Liver (tissue), 9 donors: ENCODE results near the gene ETFDH. TPM values are rescaled to one million over a fixed set of nuclear protein-coding genes. Genes with fewer than 3 reads are reported as not detected.

Experiments
- DNase-seq: peaks from one replicate; pipeline ENCODE4 v3.0.0-alpha.2; 2017; ENCODE audit warnings: low spot score
- H3K27ac ChIP-seq, 2 donors: one replicate each; pipeline ENCODE4 v1.7.0; 2013; ENCODE audit warnings: inconsistent platforms in 2 of 2, low read length in 2 of 2, control low read depth in 1 of 2, low read depth in 1 of 2, mild to moderate bottlenecking in 1 of 2
- H3K27me3 ChIP-seq, 4 donors: one replicate each; pipeline versions ENCODE4 v1.6.1 to v1.7.0; 2013; ENCODE audit warnings: low read length in 3 of 4, inconsistent platforms in 1 of 4, mild to moderate bottlenecking in 1 of 4, moderate library complexity in 1 of 4; ENCODE audit not compliant: control insufficient read depth in 4 of 4, insufficient read depth in 4 of 4
- H3K36me3 ChIP-seq, 4 donors: one replicate each; pipeline versions ENCODE4 v1.6.1 to v1.7.0; 2013; ENCODE audit warnings: low read length in 3 of 4, mild to moderate bottlenecking in 3 of 4, low read depth in 1 of 4, moderate library complexity in 1 of 4; ENCODE audit not compliant: control insufficient read depth in 4 of 4, insufficient read depth in 3 of 4
- H3K4me1 ChIP-seq, 4 donors: one replicate each; pipeline versions ENCODE4 v1.6.1 to v1.7.0; 2013; ENCODE audit warnings: low read length in 3 of 4, mild to moderate bottlenecking in 3 of 4, moderate library complexity in 1 of 4; ENCODE audit not compliant: control insufficient read depth in 4 of 4, insufficient read depth in 4 of 4
- H3K4me3 ChIP-seq, 3 donors: one replicate each; pipeline versions ENCODE4 v1.6.1 to v1.7.0; 2013; ENCODE audit warnings: low read length in 3 of 3, control low read depth in 1 of 3, low read depth in 1 of 3, mild to moderate bottlenecking in 1 of 3
- H3K9ac ChIP-seq, 2 donors: one replicate each; pipeline ENCODE4 v1.7.0; 2013; ENCODE audit warnings: low read length in 2 of 2, mild to moderate bottlenecking in 2 of 2, moderate library complexity in 2 of 2, control low read depth in 1 of 2, low read depth in 1 of 2
- H3K9me3 ChIP-seq, 4 donors: one replicate each; pipeline versions ENCODE4 v1.6.1 to v1.7.0; 2013; ENCODE audit warnings: low read length in 3 of 4; ENCODE audit not compliant: control insufficient read depth in 4 of 4
- EGR1 ChIP-seq, 2 donors: IDR thresholded peaks; 2 replicates each; pipeline ENCODE4 v1.6.1; 2016 to 2018; ENCODE audit warnings: antibody characterized with exemption in 2 of 2, low read depth in 2 of 2
- FOXA1 ChIP-seq: IDR thresholded peaks from 2 replicates; pipeline ENCODE4 v1.6.1; 2016; ENCODE audit warnings: antibody characterized with exemption
- FOXA2 ChIP-seq: IDR thresholded peaks from 2 replicates; pipeline ENCODE4 v1.6.1; 2016; ENCODE audit warnings: antibody characterized with exemption
- GABPA ChIP-seq, 2 donors: IDR thresholded peaks in 1 of 2; conservative IDR thresholded peaks in 1 of 2; 2 replicates each; pipeline ENCODE4 v1.6.1; 2016; ENCODE audit warnings: antibody characterized with exemption in 2 of 2, mild to moderate bottlenecking in 1 of 2, moderate library complexity in 1 of 2
- HNF4A ChIP-seq, 2 donors: conservative IDR thresholded peaks; 2 replicates each; pipeline ENCODE4 v1.6.1; 2016; ENCODE audit warnings: antibody characterized with exemption in 2 of 2, mild to moderate bottlenecking in 2 of 2
- JUND ChIP-seq, 2 donors: IDR thresholded peaks; 2 replicates each; pipeline ENCODE4 v1.6.1; 2016; ENCODE audit warnings: antibody characterized with exemption in 2 of 2
- NR2F2 ChIP-seq: IDR thresholded peaks from 2 replicates; pipeline ENCODE4 v1.6.1; 2016; ENCODE audit warnings: antibody characterized with exemption
- RAD21 ChIP-seq, 2 donors: IDR thresholded peaks; 2 replicates each; pipeline ENCODE4 v1.6.1; 2016; ENCODE audit warnings: antibody characterized with exemption in 2 of 2, mild to moderate bottlenecking in 2 of 2
- REST ChIP-seq: IDR thresholded peaks from 2 replicates; pipeline ENCODE4 v1.6.1; 2016; ENCODE audit warnings: antibody characterized with exemption, mild to moderate bottlenecking
- RXRA ChIP-seq, 2 donors: IDR thresholded peaks; 2 replicates each; pipeline ENCODE4 v1.6.1; 2017 to 2018; ENCODE audit warnings: antibody characterized with exemption in 2 of 2, mild to moderate bottlenecking in 1 of 2
- SP1 ChIP-seq: IDR thresholded peaks from 2 replicates; pipeline ENCODE4 v1.6.1; 2018; ENCODE audit warnings: antibody characterized with exemption, mild to moderate bottlenecking
- TAF1 ChIP-seq: conservative IDR thresholded peaks from 2 replicates; pipeline ENCODE4 v1.6.1; 2016; ENCODE audit warnings: antibody characterized with exemption, mild to moderate bottlenecking
- YY1 ChIP-seq: IDR thresholded peaks from 2 replicates; pipeline ENCODE4 v1.6.1; 2016; ENCODE audit warnings: antibody characterized with exemption, mild to moderate bottlenecking
- ZBTB33 ChIP-seq: IDR thresholded peaks from 2 replicates; pipeline ENCODE4 v1.6.1; 2016; ENCODE audit warnings: antibody characterized with exemption
- WGBS: extraction: QIAGEN DNeasy Blood & Tissue Kit; methylation state at CpG from one replicate; pipeline ENCODE4 v1.1.7; 2013; 5-methylcytosine and 5-hydroxymethylcytosine counted together
- polyA plus RNA-seq, 2 donors: library from polyadenylated mRNA; stranded (reverse) in 1 of 2; unstranded in 1 of 2; fragments of 200-250 nt in 1 of 2; fragments of >200 nt in 1 of 2; fragmentation: Nextera tagmentation in 1 of 2; extraction: Ambion mirVana in 1 of 2; gene quantifications; one replicate each; pipeline versions ENCODE4 v1.2.1 to v1.2.3, GENCODE V29; 2013 to 2015
- total RNA-seq, 2 donors: library from RNA; depleted of rRNA; stranded (reverse); fragments of >200 nt; gene quantifications; one replicate each; pipeline ENCODE4 v1.2.3, GENCODE V29; 2014
- TF ChIP-seq, protein P1 (sequence below): fragments of 150-350 bp; IDR thresholded peaks from 2 replicates; pipeline ENCODE4 v1.5.1; 2017; ENCODE audit warnings: improper control_type of control experiment, low read depth, low read length; ENCODE audit not compliant: missing input control
- TF ChIP-seq, protein P2 (sequence below): IDR thresholded peaks from 2 replicates; pipeline ENCODE4 v1.6.1; 2016; ENCODE audit warnings: antibody characterized with exemption
- TF ChIP-seq, protein P3 (sequence below): IDR thresholded peaks from 2 replicates; pipeline ENCODE4 v1.6.1; 2016; ENCODE audit warnings: antibody characterized with exemption
- donor health status: healthy.
- donor health status: healthy.
- donor health status: healthy.
- donor health status: healthy.
- donor health status: healthy.

Gene ETFDH
- total and polyA plus RNA-seq, 4 donors: 40.7 to 151 (median 117) TPM

DNA sequence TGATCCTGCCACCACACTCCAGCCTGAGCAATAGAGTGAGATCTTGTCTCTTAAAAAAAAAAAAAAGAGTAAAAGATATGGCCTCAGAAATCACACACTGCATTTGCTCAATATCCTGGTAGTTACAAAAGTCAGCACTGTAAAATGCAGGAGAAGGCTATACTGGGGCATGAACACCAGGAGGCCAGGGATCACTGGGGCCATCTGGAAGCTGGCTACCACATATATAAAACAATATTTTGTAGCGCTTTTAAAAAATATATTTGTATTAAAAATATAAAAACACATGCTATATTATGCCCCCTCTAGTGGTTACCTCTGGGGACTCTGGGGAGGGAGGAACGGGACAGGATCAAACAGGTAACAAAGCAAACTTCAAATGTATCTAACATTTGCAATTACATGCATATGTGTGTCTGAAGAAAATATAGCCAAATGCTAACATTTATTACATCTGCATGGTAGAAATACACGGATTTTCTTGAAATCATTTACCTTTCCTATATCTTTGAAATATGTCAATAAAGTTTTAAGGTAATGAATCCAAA, 4.4 kb upstream of the ETFDH start:
- H3K4me3 ChIP-seq: no peak overlapping the region
- no peaks in the 10 kb centered on the region for H3K27me3 ChIP-seq
- peaks cover 0 to 11% (median 8%) of the 10 kb centered on the region in 4 donors for H3K4me1 ChIP-seq
- DNase-seq: no peak
- no peak overlapping the region for H3K27ac ChIP-seq
- H3K9me3 ChIP-seq: no peaks in the 10 kb centered on the region
- peak; percentile 36 to 56 for TF ChIP-seq RAD21 (IDR thresholded peaks at IDR 0.05)
- TF ChIP-seq, protein P1, sequence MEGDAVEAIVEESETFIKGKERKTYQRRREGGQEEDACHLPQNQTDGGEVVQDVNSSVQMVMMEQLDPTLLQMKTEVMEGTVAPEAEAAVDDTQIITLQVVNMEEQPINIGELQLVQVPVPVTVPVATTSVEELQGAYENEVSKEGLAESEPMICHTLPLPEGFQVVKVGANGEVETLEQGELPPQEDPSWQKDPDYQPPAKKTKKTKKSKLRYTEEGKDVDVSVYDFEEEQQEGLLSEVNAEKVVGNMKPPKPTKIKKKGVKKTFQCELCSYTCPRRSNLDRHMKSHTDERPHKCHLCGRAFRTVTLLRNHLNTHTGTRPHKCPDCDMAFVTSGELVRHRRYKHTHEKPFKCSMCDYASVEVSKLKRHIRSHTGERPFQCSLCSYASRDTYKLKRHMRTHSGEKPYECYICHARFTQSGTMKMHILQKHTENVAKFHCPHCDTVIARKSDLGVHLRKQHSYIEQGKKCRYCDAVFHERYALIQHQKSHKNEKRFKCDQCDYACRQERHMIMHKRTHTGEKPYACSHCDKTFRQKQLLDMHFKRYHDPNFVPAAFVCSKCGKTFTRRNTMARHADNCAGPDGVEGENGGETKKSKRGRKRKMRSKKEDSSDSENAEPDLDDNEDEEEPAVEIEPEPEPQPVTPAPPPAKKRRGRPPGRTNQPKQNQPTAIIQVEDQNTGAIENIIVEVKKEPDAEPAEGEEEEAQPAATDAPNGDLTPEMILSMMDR: peak; percentile 54
- no peak for TF ChIP-seq RXRA (IDR thresholded peaks at IDR 0.05)
- 87% methylated on average over 3 of the region's 3 CpGs for WGBS
- no peaks in the 10 kb centered on the region for H3K36me3 ChIP-seq
- no peak overlapping the region for H3K9ac ChIP-seq

- Histone ChIP-seq H3K4me3 (no peak overlapping the region), H3K9ac (no peak overlapping the region), H3K27ac (no peak overlapping the region), H3K36me3 (no peaks in the 10 kb centered on the region), H3K27me3 (no peaks in the 10 kb centered on the region), H3K9me3 (no peaks in the 10 kb centered on the region), H3K4me1 (peaks cover 0 to 21% (median 12%) of the 10 kb centered on the region in 4 donors)
- TF ChIP-seq FOXA2 (no peak), RXRA (IDR thresholded peaks at IDR 0.05) (no peak), ZBTB33 (no peak), JUND (IDR thresholded peaks at IDR 0.05) (no peak), YY1 (no peak), HNF4A (conservative IDR thresholded peaks at IDR 0.05) (no peak), RAD21 (IDR thresholded peaks at IDR 0.05) (no peak), SP1 (no peak), GABPA (IDR thresholded peaks at IDR 0.05 in 1 of 2, conservative IDR thresholded peaks at IDR 0.05 in 1 of 2) (no peak), TAF1 (no peak), REST (no peak), EGR1 (IDR thresholded peaks at IDR 0.05; ENCODE audit: low read depth in 2 of 2) (no peak), NR2F2 (no peak), FOXA1 (no peak)
- TF ChIP-seq, protein P2, sequence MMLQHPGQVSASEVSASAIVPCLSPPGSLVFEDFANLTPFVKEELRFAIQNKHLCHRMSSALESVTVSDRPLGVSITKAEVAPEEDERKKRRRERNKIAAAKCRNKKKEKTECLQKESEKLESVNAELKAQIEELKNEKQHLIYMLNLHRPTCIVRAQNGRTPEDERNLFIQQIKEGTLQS: no peak
- TF ChIP-seq, protein P3, sequence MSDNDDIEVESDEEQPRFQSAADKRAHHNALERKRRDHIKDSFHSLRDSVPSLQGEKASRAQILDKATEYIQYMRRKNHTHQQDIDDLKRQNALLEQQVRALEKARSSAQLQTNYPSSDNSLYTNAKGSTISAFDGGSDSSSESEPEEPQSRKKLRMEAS: no peak
- TF ChIP-seq, protein P1: no peak
- 93% methylated on average over 7 of the region's 7 CpGs for whole genome bisulfite sequencing
- no peak for DNase-seq
Measured at GRCh38 chr4:158669310-158669709, 2.8 kb upstream of the ETFDH start.
